Mucosa of rectum (tissue), 2 donors: ENCODE data around the gene GRM7.

Experiments used
- H3K27ac ChIP-seq, 2 donors: one replicate each; pipeline ENCODE4 v1.7.0; 2013; ENCODE audit warnings: inconsistent platforms in 2 of 2, low read depth in 2 of 2, low read length in 2 of 2
- H3K27me3 ChIP-seq, 2 donors: one replicate each; pipeline ENCODE4 v1.7.0; 2013; ENCODE audit warnings: low read length in 2 of 2; ENCODE audit not compliant: control insufficient read depth in 2 of 2, insufficient read depth in 2 of 2
- H3K36me3 ChIP-seq, 2 donors: one replicate each; pipeline ENCODE4 v1.7.0; 2013; ENCODE audit warnings: low read length in 2 of 2; ENCODE audit not compliant: control insufficient read depth in 2 of 2, insufficient read depth in 2 of 2
- H3K4me1 ChIP-seq, 2 donors: one replicate each; pipeline ENCODE4 v1.7.0; 2013; ENCODE audit warnings: low read length in 2 of 2, mild to moderate bottlenecking in 1 of 2; ENCODE audit not compliant: control insufficient read depth in 2 of 2, insufficient read depth in 2 of 2
- H3K4me3 ChIP-seq, 2 donors: one replicate each; pipeline ENCODE4 v1.7.0; 2013; ENCODE audit warnings: low read length in 2 of 2
- H3K9ac ChIP-seq, 2 donors: one replicate each; pipeline ENCODE4 v1.7.0; 2013; ENCODE audit warnings: low read length in 2 of 2, low read depth in 1 of 2, mild to moderate bottlenecking in 1 of 2
- H3K9me3 ChIP-seq, 2 donors: one replicate each; pipeline ENCODE4 v1.7.0; 2013; ENCODE audit warnings: low read length in 2 of 2; ENCODE audit not compliant: control insufficient read depth in 2 of 2
- donor health status: healthy.
- donor health status: Normal muscosa, but diverticular disease.

The GRM7 gene

GRCh38 chr3:7437231-7437630, 576.3 kb downstream of the GRM7 start:
- no peak overlapping the region for H3K9ac ChIP-seq
- H3K27me3 ChIP-seq: no peaks in the 10 kb centered on the region
- H3K4me1 ChIP-seq: no peaks in the 10 kb centered on the region
- H3K4me3 ChIP-seq: no peak overlapping the region
- no peaks in the 10 kb centered on the region for H3K36me3 ChIP-seq
- H3K27ac ChIP-seq: no peak overlapping the region
- H3K9me3 ChIP-seq: no peaks in the 10 kb centered on the region

GRCh38 chr3:7439101-7439680, 578.3 kb downstream of the GRM7 start:
- no peak overlapping the region for H3K4me3 ChIP-seq
- H3K36me3 ChIP-seq: no peaks in the 10 kb centered on the region
- no peaks in the 10 kb centered on the region for H3K9me3 ChIP-seq
- H3K4me1 ChIP-seq: no peaks in the 10 kb centered on the region
- no peak overlapping the region for H3K27ac ChIP-seq
- no peak overlapping the region for H3K9ac ChIP-seq
- no peaks in the 10 kb centered on the region for H3K27me3 ChIP-seq

- H3K9ac ChIP-seq: no peak overlapping the region
- no peaks in the 10 kb centered on the region for H3K27me3 ChIP-seq
- no peaks in the 10 kb centered on the region for H3K4me1 ChIP-seq
- no peaks in the 10 kb centered on the region for H3K36me3 ChIP-seq
- no peaks in the 10 kb centered on the region for H3K9me3 ChIP-seq
- no peak overlapping the region for H3K27ac ChIP-seq
- H3K4me3 ChIP-seq: no peak overlapping the region
Observed at GRCh38 chr3:7444886-7445285, 584.0 kb downstream of the GRM7 start.

- no peak overlapping the region for H3K27ac ChIP-seq
- no peaks in the 10 kb centered on the region for H3K27me3 ChIP-seq
- H3K4me3 ChIP-seq: no peak overlapping the region
- H3K4me1 ChIP-seq: no peaks in the 10 kb centered on the region
- no peak overlapping the region for H3K9ac ChIP-seq
- no peaks in the 10 kb centered on the region for H3K36me3 ChIP-seq
- no peaks in the 10 kb centered on the region for H3K9me3 ChIP-seq
Observed at GRCh38 chr3:7445331-7445730, 584.4 kb downstream of the GRM7 start.

GRCh38 chr3:7447197-7447769, 586.4 kb downstream of the GRM7 start:
- Histone ChIP-seq H3K36me3 (no peaks in the 10 kb centered on the region), H3K27me3 (no peaks in the 10 kb centered on the region), H3K9ac (no peak overlapping the region), H3K27ac (no peak overlapping the region), H3K9me3 (no peaks in the 10 kb centered on the region), H3K4me1 (no peaks in the 10 kb centered on the region), H3K4me3 (no peak overlapping the region)

GRCh38 chr3:7456386-7456785, 595.5 kb downstream of the GRM7 start:
- H3K4me3 ChIP-seq: no peak overlapping the region
- no peaks in the 10 kb centered on the region for H3K4me1 ChIP-seq
- no peak overlapping the region for H3K27ac ChIP-seq
- no peaks in the 10 kb centered on the region for H3K9me3 ChIP-seq
- no peaks in the 10 kb centered on the region for H3K27me3 ChIP-seq
- H3K36me3 ChIP-seq: no peaks in the 10 kb centered on the region
- H3K9ac ChIP-seq: no peak overlapping the region

GRCh38 chr3:7461202-7461825, 600.4 kb downstream of the GRM7 start:
- Histone ChIP-seq H3K27me3 (no peaks in the 10 kb centered on the region), H3K4me1 (no peaks in the 10 kb centered on the region), H3K4me3 (no peak overlapping the region), H3K9ac (no peak overlapping the region), H3K9me3 (no peaks in the 10 kb centered on the region), H3K27ac (no peak overlapping the region), H3K36me3 (no peaks in the 10 kb centered on the region)

GRCh38 chr3:7469866-7470265, 609.0 kb downstream of the GRM7 start:
- H3K4me3 ChIP-seq: no peak overlapping the region
- H3K36me3 ChIP-seq: no peaks in the 10 kb centered on the region
- H3K9me3 ChIP-seq: no peaks in the 10 kb centered on the region
- H3K27me3 ChIP-seq: no peaks in the 10 kb centered on the region
- no peaks in the 10 kb centered on the region for H3K4me1 ChIP-seq
- H3K27ac ChIP-seq: no peak overlapping the region
- H3K9ac ChIP-seq: no peak overlapping the region

GRCh38 chr3:7484636-7485035, 623.7 kb downstream of the GRM7 start:
- Histone ChIP-seq H3K27ac (no peak overlapping the region), H3K36me3 (no peaks in the 10 kb centered on the region), H3K9ac (no peak overlapping the region), H3K4me3 (no peak overlapping the region), H3K4me1 (no peaks in the 10 kb centered on the region), H3K27me3 (no peaks in the 10 kb centered on the region), H3K9me3 (no peaks in the 10 kb centered on the region)

- H3K9me3 ChIP-seq: no peaks in the 10 kb centered on the region
- no peaks in the 10 kb centered on the region for H3K27me3 ChIP-seq
- no peak overlapping the region for H3K27ac ChIP-seq
- H3K4me3 ChIP-seq: no peak overlapping the region
- H3K36me3 ChIP-seq: no peaks in the 10 kb centered on the region
- no peaks in the 10 kb centered on the region for H3K4me1 ChIP-seq
- H3K9ac ChIP-seq: no peak overlapping the region
Observed at GRCh38 chr3:7487763-7488162, 626.8 kb downstream of the GRM7 start.
